Measurements from ENCODE around the gene SURF1. TPM values are rescaled to one million over a fixed set of nuclear protein-coding genes. Genes with fewer than 3 reads are reported as not detected.

Gene SURF1
- total and polyA plus RNA-seq, 2 donors (not counting 1 experiment from before 2014, with no cell fraction given): 44.1 to 54.5 TPM

GRCh38 chr9:133366435-133366834, 10.1 kb upstream of the SURF1 start:
- H3K4me1 ChIP-seq (ENCODE audit: control insufficient read depth in 2 of 2, insufficient read depth in 2 of 2, low read length in 2 of 2): peaks cover 14 to 23% of the 10 kb centered on the region in 2 donors
- peaks cover 74% of the 10 kb centered on the region for H4K20me1 ChIP-seq (ENCODE audit: control insufficient read depth, insufficient read depth, low read length, poor library complexity, severe bottlenecking)

DNA sequence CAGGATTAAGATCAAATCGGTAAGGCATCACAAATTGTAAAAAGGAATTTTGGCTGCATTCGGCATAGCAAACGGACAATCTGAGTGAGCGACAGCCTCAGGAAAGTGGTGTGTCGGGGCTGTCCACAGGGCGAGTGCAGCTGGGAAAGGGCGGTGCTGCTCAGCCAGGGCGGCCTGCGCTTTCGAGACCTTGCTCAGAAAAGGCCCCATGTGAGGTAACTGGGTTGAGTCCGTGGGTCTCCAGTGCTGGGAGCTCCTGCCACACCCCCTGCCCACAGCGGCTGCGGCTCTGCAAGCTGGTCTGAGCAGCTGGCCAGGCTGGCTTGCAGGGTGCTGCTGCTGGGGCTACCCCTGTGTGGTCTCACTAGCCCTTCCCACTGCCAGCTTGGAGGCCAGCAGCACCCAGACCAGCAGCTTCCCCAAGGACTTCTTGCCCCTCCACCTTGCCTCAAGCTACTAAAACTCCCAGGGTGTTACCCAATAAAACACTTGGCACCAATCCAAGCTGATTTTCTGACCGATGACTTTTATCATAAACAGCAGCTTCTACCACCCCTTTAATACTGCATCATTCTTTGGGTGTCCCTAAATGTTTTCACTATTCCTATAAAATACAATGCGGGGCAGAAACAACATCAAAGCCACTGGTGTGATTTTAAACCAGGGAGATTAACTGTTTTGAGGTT, 6.2 kb upstream of the SURF1 start:
- Histone ChIP-seq H3K4me1 (ENCODE audit: control insufficient read depth in 2 of 2, insufficient read depth in 2 of 2, low read length in 2 of 2) (peaks cover 2 to 7% of the 10 kb centered on the region in 2 donors), H3K9me3 (ENCODE audit: control extremely low read depth in 1 of 3, control insufficient read depth in 2 of 3, insufficient read depth in 1 of 3, low read length in 2 of 3) (no peaks in the 10 kb centered on the region), H3K36me3 (replicated peaks in 1 of 2; ENCODE audit: control extremely low read depth in 1 of 2, control insufficient read depth in 1 of 2, extremely low read depth in 1 of 2, insufficient read depth in 2 of 2, low read length in 1 of 2) (peaks cover 0 to 84% of the 10 kb centered on the region in 2 experiments), H3K4me3 (ENCODE audit: control extremely low read depth in 1 of 5, extremely low read depth in 1 of 5, insufficient read depth in 1 of 5, low read depth in 2 of 5, low read length in 4 of 5) (no peak overlapping the region), H2AFZ (ENCODE audit: insufficient read depth, low read depth, low read length, poor library complexity, severe bottlenecking) (no peak overlapping the region), H3K79me2 (ENCODE audit: control insufficient read depth, insufficient read depth, low read length) (peaks cover 36% of the 10 kb centered on the region), H4K20me1 (ENCODE audit: control insufficient read depth, insufficient read depth, low read length, poor library complexity, severe bottlenecking) (peaks cover 56% of the 10 kb centered on the region), H3K27ac (ENCODE audit: low read length in 2 of 2) (no peak overlapping the region), H3K9ac (ENCODE audit: low read length) (no peak overlapping the region), H3K27me3 (replicated peaks in 1 of 4; ENCODE audit: control extremely low read depth in 1 of 4, control insufficient read depth in 3 of 4, insufficient read depth in 4 of 4, low read length in 3 of 4) (no peaks in the 10 kb centered on the region), H3K4me2 (replicated peaks; ENCODE audit: low read depth, low read length, poor library complexity, severe bottlenecking) (no peak overlapping the region)
- ChIA-PET POLR2A (interaction anchor here (0.8 kb wide), 1 partner anchor 11 kb away, joined by 11 read pairs; no protein-coding TSS in a partner anchor), CTCF (interaction anchor here (0.7 kb wide), 1 partner anchor 14 kb away, joined by 4 read pairs; no protein-coding TSS in a partner anchor)
- no peaks in the 10 kb centered on the region for H3K9me3 Mint-ChIP-seq (ENCODE audit: insufficient read depth)
- DNase-seq: no peak
- no peaks in the 10 kb centered on the region for H3K27me3 Mint-ChIP-seq
- H3K4me3 Mint-ChIP-seq: no peak overlapping the region
- H3K27ac Mint-ChIP-seq: no peak overlapping the region
- WGBS (ENCODE audit: insufficient coverage): 98% methylated on average over 14 of the region's 15 CpGs
- TF ChIP-seq, protein P1, sequence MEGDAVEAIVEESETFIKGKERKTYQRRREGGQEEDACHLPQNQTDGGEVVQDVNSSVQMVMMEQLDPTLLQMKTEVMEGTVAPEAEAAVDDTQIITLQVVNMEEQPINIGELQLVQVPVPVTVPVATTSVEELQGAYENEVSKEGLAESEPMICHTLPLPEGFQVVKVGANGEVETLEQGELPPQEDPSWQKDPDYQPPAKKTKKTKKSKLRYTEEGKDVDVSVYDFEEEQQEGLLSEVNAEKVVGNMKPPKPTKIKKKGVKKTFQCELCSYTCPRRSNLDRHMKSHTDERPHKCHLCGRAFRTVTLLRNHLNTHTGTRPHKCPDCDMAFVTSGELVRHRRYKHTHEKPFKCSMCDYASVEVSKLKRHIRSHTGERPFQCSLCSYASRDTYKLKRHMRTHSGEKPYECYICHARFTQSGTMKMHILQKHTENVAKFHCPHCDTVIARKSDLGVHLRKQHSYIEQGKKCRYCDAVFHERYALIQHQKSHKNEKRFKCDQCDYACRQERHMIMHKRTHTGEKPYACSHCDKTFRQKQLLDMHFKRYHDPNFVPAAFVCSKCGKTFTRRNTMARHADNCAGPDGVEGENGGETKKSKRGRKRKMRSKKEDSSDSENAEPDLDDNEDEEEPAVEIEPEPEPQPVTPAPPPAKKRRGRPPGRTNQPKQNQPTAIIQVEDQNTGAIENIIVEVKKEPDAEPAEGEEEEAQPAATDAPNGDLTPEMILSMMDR (IDR thresholded peaks at IDR 0.05): no peak
- ATAC-seq (ENCODE audit: low read depth): no peak
- peaks cover 13% of the 10 kb centered on the region for H3K4me1 Mint-ChIP-seq
- intact Hi-C loops (cut with micrococcal nuclease): no loop called here

More at GRCh38 chr9:133366435-133366834, 10.1 kb upstream of the SURF1 start:
- H3K36me3 ChIP-seq (replicated peaks in 1 of 2; ENCODE audit: control extremely low read depth in 1 of 2, control insufficient read depth in 1 of 2, extremely low read depth in 1 of 2, insufficient read depth in 2 of 2, low read length in 1 of 2): peaks cover 0 to 77% of the 10 kb centered on the region in 2 experiments
- ChIA-PET CTCF (interaction anchor here (1.2 to 1.5 kb wide), 2 partner anchors 10 to 120 kb away, joined by 3 to 6 read pairs; partner anchors contain the start of genes SURF1 and SURF2), POLR2A (no interaction called here)
- H3K9ac ChIP-seq (ENCODE audit: low read length): no peak overlapping the region
- no peaks in the 10 kb centered on the region for H3K27me3 Mint-ChIP-seq
- H3K4me3 Mint-ChIP-seq: no peak overlapping the region
- no peaks in the 10 kb centered on the region for H3K27me3 ChIP-seq (replicated peaks in 1 of 4; ENCODE audit: control extremely low read depth in 1 of 4, control insufficient read depth in 3 of 4, insufficient read depth in 4 of 4, low read length in 3 of 4)
- H3K9me3 ChIP-seq (ENCODE audit: control extremely low read depth in 1 of 3, control insufficient read depth in 2 of 3, insufficient read depth in 1 of 3, low read length in 2 of 3): no peaks in the 10 kb centered on the region
- H3K4me2 ChIP-seq (replicated peaks; ENCODE audit: low read depth, low read length, poor library complexity, severe bottlenecking): no peak overlapping the region
- H3K27ac ChIP-seq (ENCODE audit: low read length in 2 of 2): no peak overlapping the region
- H3K79me2 ChIP-seq (ENCODE audit: control insufficient read depth, insufficient read depth, low read length): peaks cover 59% of the 10 kb centered on the region
- H3K9me3 Mint-ChIP-seq (ENCODE audit: insufficient read depth): no peaks in the 10 kb centered on the region
- ATAC-seq (ENCODE audit: low read depth) (no peak), DNase-seq (no peak)
- 96% methylated on average over 9 of the region's 11 CpGs for WGBS (ENCODE audit: insufficient coverage)
- H2AFZ ChIP-seq (ENCODE audit: insufficient read depth, low read depth, low read length, poor library complexity, severe bottlenecking): no peak overlapping the region
- TF ChIP-seq, protein P1 (IDR thresholded peaks at IDR 0.05): no peak
- no peak for TF ChIP-seq EZH2 (IDR thresholded peaks at IDR 0.05; ENCODE audit: borderline replicate concordance, insufficient read depth, low read depth, low read length, poor library complexity, severe bottlenecking)
- intact Hi-C loops (cut with micrococcal nuclease): no loop called here
- no peak overlapping the region for H3K4me3 ChIP-seq (ENCODE audit: control extremely low read depth in 1 of 5, extremely low read depth in 1 of 5, insufficient read depth in 1 of 5, low read depth in 2 of 5, low read length in 4 of 5)
- H3K4me1 Mint-ChIP-seq: peaks cover 30% of the 10 kb centered on the region
- H3K27ac Mint-ChIP-seq: no peak overlapping the region

Data from B cell (primary cell).